Activated naive CD8-positive, alpha-beta T cell treated with anti-CD3 and anti-CD28 coated beads, Interleukin-2, amount 10 ng/mL, durations not matched to agents 7 days and 5 days (primary cell): ENCODE data around the gene CKMT1A. TPM values are rescaled to one million over a fixed set of nuclear protein-coding genes. Genes with fewer than 3 reads are reported as not detected.
"Not testable (repeated sequence)": the region's sequence is repeated elsewhere in the genome, so short reads cannot be mapped to it uniquely, and the experiment has no call there.

Experiments
- ATAC-seq: fragments of 150-1000 bp; cut with Tn5 transposase; one replicate; pipeline ENCODE4 v1.10.0; 2021; ENCODE audit warnings: low read depth, moderate library complexity
- POLR2A ChIA-PET: fragments of 350-600 bp; sonication (Branson Sonifier 250); formaldehyde crosslinking; loops from one replicate; lab custom pipeline; 2021; ENCODE audit warnings: antibody characterized with exemption; lab: Charles Lee
- DNase-seq: peaks from one replicate; pipeline ENCODE4 v3.0.0; 2021
- H3K27ac Mint-ChIP-seq: one replicate; pipeline ENCODE4 v1.8.0; 2022; ENCODE audit warnings: mild to moderate bottlenecking, mixed read lengths
- H3K27me3 Mint-ChIP-seq: one replicate; pipeline ENCODE4 v1.8.0; 2022; ENCODE audit warnings: mild to moderate bottlenecking, moderate library complexity, mixed read lengths
- H3K36me3 Mint-ChIP-seq: one replicate; pipeline ENCODE4 v1.8.0; 2021; ENCODE audit warnings: mild to moderate bottlenecking, mixed read lengths
- H3K4me1 Mint-ChIP-seq: one replicate; pipeline ENCODE4 v1.8.0; 2021; ENCODE audit warnings: mixed read lengths
- H3K4me3 Mint-ChIP-seq: one replicate; pipeline ENCODE4 v1.8.0; 2022; ENCODE audit warnings: mild to moderate bottlenecking, moderate library complexity, mixed read lengths
- H3K9me3 Mint-ChIP-seq: one replicate; pipeline ENCODE4 v1.8.0; 2021; ENCODE audit warnings: mixed read lengths
- total RNA-seq, 2 experiments: library from RNA; stranded (reverse); gene quantifications; one replicate each; pipeline ENCODE4 v1.2.3, GENCODE V29; 2021

CKMT1A gene
- total RNA-seq, result not detected

DNA sequence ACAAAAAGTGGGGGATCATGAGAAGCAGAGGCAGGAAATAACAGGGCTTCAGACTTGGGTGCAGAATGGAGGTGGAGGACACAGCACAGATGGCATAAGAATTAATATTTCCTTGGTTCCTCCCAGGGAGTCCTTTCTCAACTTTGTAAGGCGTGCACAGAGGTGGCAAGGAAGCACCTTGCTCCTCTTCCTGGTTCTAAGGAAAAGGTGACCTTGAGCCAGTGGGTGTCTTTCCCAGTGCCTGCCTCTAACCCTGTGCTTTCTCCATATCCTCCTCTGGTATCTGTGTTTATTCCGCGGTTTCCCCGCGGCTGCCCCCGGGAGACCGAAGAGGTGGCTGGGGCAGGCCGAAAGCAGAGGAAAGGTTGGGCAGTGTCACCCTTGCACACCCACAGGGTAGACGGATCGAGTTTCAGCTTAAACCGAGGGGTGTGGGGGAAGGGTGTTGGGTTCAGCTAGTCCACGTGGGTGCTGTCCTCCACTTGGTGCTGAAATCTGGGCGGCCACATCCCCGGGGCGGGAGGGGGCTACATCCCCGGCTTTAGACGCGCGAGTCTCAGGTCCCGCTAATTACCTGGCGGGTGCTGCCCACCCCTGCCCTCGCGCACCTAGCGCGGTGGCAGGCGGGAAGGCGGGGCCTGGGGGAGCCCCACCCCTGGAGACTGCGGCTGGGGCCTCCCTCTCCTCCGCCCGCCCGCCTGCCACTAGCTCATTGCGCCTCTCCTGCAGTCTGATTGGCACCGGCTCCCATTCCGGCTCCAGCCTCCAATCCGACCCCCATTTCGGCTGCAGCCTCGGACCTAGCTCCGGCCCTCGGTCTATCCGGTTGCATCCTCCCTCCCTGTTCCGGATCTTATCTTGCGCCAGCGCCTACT is at the start of gene CKMT1A:
Gene CKMT1A (plus strand): TSS at position 712 of the 875 bp plus-strand sequence. CDS start 192 bp downstream, outside the sequence.
- H3K27ac Mint-ChIP-seq, POLR2A ChIA-PET: not testable (repeated sequence)

DNA sequence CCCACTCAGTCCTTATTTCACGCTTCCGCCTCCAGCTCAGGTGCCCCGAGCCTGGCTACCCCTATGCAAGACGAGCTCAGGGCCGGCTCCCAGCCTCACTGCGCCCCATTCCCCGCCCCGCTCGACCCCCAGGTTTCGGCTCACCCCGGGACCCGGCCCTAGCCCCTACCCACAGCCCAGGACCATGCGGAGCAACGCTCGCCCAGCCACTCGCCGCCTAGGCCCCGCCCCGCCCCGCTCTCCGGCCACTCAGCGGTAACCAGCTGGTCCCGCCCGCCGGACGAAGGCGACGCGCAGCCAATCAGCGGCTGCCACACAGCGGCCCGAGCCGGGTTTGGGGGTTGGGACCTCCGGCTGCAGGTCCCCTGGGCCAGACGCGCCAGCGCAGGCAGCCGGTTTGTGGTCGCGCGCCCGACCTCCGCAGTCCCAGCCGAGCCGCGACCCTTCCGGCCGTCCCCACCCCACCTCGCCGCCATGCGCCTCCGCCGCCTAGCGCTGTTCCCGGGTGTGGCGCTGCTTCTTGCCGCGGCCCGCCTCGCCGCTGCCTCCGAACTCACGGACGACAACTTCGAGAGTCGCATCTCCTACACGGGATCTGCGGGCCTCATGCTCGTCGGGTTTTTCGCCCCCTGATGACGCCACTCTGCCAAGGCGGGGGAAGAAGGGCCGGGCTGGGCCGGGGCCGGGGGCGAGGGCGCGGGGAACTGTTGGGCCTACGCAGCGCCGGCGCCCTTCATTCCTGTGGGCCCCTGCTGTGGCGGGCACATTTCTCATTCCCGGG is 44.8 kb upstream of the CKMT1A start, which contains the start of gene CATSPER2:
Gene CATSPER2 (minus strand): TSS at position 196 of the 781 bp plus-strand sequence. CDS start 783 bp downstream, outside the sequence.
- H3K27me3 Mint-ChIP-seq, result no peaks in the 10 kb centered on the region
- H3K27ac Mint-ChIP-seq, result no peak within 1 kb of the TSS
- no peak for DNase-seq
- no peaks in the 10 kb centered on the region for H3K4me1 Mint-ChIP-seq
- no peak for ATAC-seq
- H3K4me3 Mint-ChIP-seq, result no peak within 1 kb of the TSS
- POLR2A ChIA-PET, result no interaction called here
- H3K36me3 Mint-ChIP-seq, result no peaks in the 10 kb centered on the region
- H3K9me3 Mint-ChIP-seq, result no peaks in the 10 kb centered on the region

More for the DNA sequence above, at the start of gene CKMT1A:
- not testable (repeated sequence) for H3K9me3 Mint-ChIP-seq, DNase-seq, H3K27me3 Mint-ChIP-seq, H3K36me3 Mint-ChIP-seq, H3K4me3 Mint-ChIP-seq, H3K4me1 Mint-ChIP-seq
- peak; percentile 20 for ATAC-seq

DNA sequence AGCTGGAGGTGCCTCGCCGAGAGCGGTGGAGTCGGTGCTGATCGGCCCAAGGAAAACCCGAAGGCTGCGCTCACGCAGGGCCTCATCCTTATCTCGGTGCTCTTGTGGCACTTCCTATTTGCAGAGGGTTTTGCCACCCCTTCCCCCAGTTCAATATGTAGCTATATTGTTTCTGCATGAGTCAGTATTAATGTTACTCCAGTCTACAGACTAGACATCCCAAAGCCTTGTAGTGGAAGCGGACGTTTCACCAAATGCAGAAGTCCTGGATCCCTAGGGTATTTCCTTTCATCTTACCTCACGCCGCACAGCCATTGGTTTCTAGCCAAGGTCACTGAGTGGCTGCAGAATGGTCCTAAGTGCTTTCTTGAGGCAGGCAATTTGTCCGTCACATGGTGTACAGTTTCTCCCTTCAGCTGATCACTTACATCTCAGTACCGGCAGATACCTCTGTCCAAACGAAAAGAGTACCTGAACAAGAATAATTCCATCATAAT is 44.2 kb upstream of the CKMT1A start:
- H3K27ac Mint-ChIP-seq, H3K9me3 Mint-ChIP-seq, H3K27me3 Mint-ChIP-seq, H3K4me1 Mint-ChIP-seq, ATAC-seq, POLR2A ChIA-PET, H3K4me3 Mint-ChIP-seq, H3K36me3 Mint-ChIP-seq, DNase-seq: not testable (repeated sequence)

DNA sequence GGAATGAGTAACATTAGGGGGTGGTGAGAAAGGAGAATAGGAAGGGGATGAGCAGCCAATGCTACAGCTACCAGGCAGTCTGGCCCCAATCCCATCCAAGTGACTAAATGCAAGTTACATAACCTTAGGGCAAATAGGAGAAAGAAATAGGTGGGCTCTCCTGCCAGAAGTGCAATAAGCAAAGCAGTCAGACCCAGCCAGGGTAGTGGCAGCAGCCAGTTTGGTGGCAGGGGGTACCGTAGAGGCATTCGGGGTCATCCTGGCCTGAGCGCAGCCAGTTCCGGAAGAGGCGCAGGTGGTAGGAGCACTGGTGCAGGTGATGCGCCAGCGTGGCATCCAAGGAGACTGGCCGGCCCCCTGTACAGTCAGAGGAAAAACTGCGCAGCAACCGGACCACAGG is 33.9 kb upstream of the CKMT1A start:
- H3K4me3 Mint-ChIP-seq, H3K4me1 Mint-ChIP-seq, DNase-seq, H3K36me3 Mint-ChIP-seq, H3K9me3 Mint-ChIP-seq, ATAC-seq, POLR2A ChIA-PET, H3K27ac Mint-ChIP-seq, H3K27me3 Mint-ChIP-seq: not testable (repeated sequence)

DNA sequence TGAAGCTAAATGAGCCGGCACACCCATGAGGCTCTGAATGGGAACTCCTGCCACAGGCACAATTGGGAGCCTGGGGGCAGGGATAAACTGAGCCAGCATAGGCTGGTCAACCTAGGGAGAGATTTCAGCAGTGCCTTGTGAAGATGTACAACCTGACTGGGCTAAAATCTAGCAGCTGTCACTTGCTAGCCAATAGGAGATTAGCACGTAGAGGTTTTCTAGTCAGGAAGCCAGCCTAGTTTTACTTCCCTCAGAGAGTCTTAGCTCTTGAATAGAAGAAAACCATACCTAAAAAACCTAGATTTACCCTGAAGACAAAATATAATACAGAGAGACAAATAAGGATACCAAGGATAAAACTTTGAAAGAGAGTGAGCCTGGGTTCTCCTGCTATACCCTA is 31.4 kb upstream of the CKMT1A start:
- DNase-seq, ATAC-seq, H3K36me3 Mint-ChIP-seq, H3K27ac Mint-ChIP-seq, POLR2A ChIA-PET, H3K4me1 Mint-ChIP-seq, H3K27me3 Mint-ChIP-seq, H3K9me3 Mint-ChIP-seq, H3K4me3 Mint-ChIP-seq: not testable (repeated sequence)

DNA sequence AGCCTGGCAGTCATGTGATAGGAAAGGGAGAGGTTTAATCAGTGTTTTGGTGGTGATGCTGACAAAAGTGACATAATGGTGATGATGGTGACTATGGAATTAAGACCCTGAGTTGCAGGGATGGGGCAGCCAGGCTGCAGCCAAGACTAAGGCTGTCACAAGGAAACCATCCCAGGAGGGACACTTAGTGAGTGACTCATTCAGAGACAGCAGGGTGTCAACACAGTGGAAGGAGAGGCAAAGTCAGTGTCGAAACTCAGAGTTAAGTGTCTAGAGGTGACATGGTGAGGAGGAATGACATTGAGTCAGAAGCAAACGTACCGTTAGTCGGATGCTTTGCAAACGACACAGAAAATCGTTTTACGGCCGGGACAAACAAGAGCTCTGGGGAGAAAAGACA is 30.3 kb upstream of the CKMT1A start:
- not testable (repeated sequence) for H3K4me1 Mint-ChIP-seq

DNA sequence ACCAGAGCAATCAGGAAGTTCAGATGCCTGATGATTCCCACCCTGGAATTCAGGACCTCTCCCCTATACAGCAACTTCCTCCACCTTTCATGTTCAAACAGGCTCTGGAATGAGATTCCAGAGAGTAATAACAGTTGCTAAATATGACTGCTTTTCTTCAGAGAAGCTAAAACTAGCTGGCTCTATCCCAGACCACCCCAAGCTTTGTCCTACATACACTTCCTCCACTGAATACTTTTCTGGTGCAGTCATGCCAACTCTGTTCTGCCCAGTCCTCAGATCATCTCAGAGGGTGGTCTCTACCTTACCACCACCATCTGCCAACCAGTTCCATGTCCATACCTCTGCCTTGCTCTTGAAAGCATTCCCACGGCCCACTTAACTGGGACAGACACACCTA is 27.5 kb upstream of the CKMT1A start:
- DNase-seq, POLR2A ChIA-PET, H3K9me3 Mint-ChIP-seq, ATAC-seq, H3K27me3 Mint-ChIP-seq, H3K36me3 Mint-ChIP-seq, H3K27ac Mint-ChIP-seq, H3K4me1 Mint-ChIP-seq, H3K4me3 Mint-ChIP-seq: not testable (repeated sequence)

More for the DNA sequence above, 30.3 kb upstream of the CKMT1A start:
- H3K27ac Mint-ChIP-seq, H3K36me3 Mint-ChIP-seq, POLR2A ChIA-PET, H3K4me3 Mint-ChIP-seq, DNase-seq, H3K27me3 Mint-ChIP-seq, H3K9me3 Mint-ChIP-seq, ATAC-seq: not testable (repeated sequence)

DNA sequence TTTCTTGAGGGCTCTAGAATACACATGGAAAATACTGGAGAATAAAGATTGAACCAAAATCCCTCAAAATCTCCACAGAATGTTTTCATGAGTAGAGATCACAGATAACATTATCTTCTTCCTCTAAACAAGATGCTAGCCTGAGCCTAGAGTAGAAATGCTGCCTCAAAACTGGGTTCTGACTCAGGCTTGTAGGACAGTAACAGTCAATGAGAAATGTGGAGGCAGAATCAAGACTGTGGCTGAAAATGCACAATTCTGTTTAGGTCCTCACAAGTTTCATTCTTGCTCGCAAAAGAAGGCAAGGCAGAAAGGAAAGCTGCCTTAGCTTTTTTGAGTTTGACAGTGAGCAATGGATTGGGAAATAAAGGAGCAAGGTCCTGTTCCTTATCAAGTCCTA is 19.5 kb upstream of the CKMT1A start:
- H3K27ac Mint-ChIP-seq, DNase-seq, ATAC-seq, H3K36me3 Mint-ChIP-seq, H3K27me3 Mint-ChIP-seq, H3K9me3 Mint-ChIP-seq, POLR2A ChIA-PET, H3K4me3 Mint-ChIP-seq, H3K4me1 Mint-ChIP-seq: not testable (repeated sequence)

DNA sequence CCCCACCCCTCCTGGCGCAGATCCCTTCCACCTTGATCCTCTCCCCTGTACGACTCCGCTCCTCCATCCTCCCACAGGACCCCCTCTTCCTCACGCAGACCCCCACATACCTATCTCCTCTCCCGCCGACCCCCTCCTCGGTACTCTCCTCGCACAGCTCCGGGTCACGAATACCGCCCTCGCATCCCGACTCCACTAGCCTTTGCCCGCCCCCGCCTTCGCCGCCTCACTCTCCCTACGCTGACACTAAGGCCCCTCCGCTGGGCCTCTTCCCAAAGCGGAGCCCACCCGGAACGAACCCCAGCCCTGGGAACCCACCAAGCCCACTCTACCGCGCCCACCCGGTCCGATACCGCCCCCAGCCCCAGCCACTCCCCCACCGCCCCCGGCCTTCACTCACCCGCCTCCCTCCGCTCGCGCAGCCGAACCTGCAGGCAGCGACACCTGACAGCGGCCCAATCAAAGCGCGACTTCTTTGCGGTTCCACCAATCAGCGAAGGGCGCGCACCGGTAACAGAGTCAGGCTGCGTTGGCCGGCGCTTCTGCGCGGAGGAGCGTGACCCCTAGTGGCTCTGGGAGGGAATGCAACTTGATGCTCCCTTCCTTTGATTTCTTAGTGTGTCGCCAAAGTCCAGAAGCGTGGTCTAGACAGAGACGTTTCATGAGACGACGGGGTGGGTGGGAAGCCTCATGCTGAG is 3.9 kb upstream of the CKMT1A start:
- H3K36me3 Mint-ChIP-seq, H3K27ac Mint-ChIP-seq, H3K27me3 Mint-ChIP-seq, H3K4me1 Mint-ChIP-seq, POLR2A ChIA-PET, H3K9me3 Mint-ChIP-seq, H3K4me3 Mint-ChIP-seq, DNase-seq: not testable (repeated sequence)
- ATAC-seq, result peak; percentile 99

DNA sequence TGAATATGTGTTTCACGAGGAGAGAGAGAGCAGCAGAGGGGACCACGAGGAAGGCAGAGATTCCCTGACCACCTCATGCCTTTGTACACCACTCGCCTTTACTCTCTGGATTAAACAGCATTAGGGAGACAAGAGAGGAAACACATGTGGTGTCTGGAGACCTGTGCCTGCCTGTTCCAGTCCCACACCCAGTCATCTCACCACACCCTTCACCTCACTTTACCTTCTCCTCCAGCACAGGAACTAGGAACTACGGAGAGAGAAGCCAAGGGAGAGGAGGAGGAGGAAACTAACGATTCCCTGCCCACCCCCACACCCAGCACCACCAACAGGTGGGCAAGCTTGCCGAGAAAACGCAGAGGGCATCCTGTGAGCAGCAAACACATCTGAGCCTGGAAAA is 980 bp upstream of the CKMT1A start:
- H3K9me3 Mint-ChIP-seq, H3K4me3 Mint-ChIP-seq, DNase-seq, H3K4me1 Mint-ChIP-seq, H3K27me3 Mint-ChIP-seq, ATAC-seq, H3K27ac Mint-ChIP-seq, H3K36me3 Mint-ChIP-seq, POLR2A ChIA-PET: not testable (repeated sequence)

DNA sequence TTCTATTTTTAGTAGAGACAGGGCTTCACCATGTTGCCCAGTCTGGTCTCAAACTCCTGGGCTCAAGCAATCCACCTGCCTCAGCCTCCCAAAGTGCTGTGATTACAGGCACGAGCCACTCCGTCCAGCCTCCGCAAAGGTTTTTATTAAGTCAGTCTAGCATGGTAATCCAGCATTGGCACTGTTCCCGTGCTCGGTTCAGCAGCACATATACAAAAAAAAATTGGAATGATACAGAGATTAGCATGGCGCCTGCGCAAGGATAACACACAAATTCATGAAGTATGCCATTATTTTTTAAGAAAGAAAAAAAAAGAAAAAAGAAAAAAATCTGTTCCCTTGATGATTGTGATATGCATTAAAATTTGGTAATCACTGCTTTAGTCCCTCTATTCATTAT is 8.5 kb downstream of the CKMT1A start:
- ATAC-seq, result no peak
- peaks cover 5% of the 10 kb centered on the region for H3K27me3 Mint-ChIP-seq
- no peaks in the 10 kb centered on the region for H3K9me3 Mint-ChIP-seq
- H3K36me3 Mint-ChIP-seq, result no peaks in the 10 kb centered on the region
- no peak overlapping the region for H3K4me3 Mint-ChIP-seq
- no peaks in the 10 kb centered on the region for H3K4me1 Mint-ChIP-seq
- no peak for DNase-seq
- POLR2A ChIA-PET, result interaction anchor here (0.6 kb wide), 1 partner anchor 192 kb away, joined by 3 read pairs; no protein-coding TSS in a partner anchor
- H3K27ac Mint-ChIP-seq, result no peak overlapping the region

DNA sequence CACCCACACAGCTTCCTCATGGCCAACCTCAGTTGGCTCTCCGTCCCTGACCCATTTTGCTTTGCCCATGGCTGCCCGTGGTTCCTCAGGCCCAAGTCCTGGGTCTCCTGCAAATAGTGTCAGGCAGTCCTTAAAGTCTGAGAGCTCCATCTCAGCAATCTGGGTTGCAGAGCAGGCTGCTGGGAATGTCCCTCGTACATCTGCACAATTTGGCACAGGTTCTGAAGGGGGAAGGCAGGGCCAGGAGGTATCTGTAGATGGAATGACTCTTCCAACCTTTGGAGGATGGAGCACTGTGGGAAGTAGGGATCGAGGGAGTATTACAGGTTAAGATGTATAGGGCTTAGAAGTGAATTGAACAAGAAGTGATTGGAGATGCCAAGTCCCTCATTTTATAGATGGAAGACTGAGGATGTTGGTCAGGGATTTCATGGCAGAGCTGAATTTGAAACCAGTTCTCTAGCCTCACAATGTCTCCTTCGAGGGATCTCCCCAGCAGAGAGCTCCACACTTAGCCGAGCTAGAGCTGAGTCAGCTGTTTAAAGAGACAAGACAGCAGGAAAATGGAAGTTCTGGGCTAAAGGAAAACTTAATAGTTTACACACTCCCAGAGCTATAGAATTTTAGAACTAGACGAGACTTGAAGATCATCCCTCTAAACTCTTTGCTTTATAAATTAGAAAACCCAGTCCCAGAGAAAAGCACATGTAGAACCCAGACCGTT is 9.2 kb downstream of the CKMT1A start:
- no peak for ATAC-seq
- Mint-ChIP-seq H3K27ac (no peak overlapping the region), H3K36me3 (no peaks in the 10 kb centered on the region), H3K4me1 (no peaks in the 10 kb centered on the region), H3K27me3 (peaks cover 5% of the 10 kb centered on the region), H3K9me3 (no peaks in the 10 kb centered on the region), H3K4me3 (no peak overlapping the region)
- POLR2A ChIA-PET, result interaction anchor here (0.6 kb wide), 1 partner anchor 192 kb away, joined by 3 read pairs; no protein-coding TSS in a partner anchor
- DNase-seq, result no peak
